OCI-LY3 (cell line): Measurements from ENCODE around the gene ANXA4.

ENCODE experiments used
- EZH2phosphoT487 ChIP-seq: fragments of 200-600 bp; shearing (Covaris generic); IDR thresholded peaks from 2 replicates; pipeline ENCODE4 v1.6.1; 2018; ENCODE audit warnings: antibody characterized with exemption, mixed run types, low read depth
- TF ChIP-seq, protein P1 (sequence below): fragments of 200-600, 300-600 bp; sonication (generic); IDR thresholded peaks from 2 replicates; pipeline ENCODE4 v1.5.1; 2014; ENCODE audit warnings: antibody characterized with exemption, low read length, low read depth

DNA sequence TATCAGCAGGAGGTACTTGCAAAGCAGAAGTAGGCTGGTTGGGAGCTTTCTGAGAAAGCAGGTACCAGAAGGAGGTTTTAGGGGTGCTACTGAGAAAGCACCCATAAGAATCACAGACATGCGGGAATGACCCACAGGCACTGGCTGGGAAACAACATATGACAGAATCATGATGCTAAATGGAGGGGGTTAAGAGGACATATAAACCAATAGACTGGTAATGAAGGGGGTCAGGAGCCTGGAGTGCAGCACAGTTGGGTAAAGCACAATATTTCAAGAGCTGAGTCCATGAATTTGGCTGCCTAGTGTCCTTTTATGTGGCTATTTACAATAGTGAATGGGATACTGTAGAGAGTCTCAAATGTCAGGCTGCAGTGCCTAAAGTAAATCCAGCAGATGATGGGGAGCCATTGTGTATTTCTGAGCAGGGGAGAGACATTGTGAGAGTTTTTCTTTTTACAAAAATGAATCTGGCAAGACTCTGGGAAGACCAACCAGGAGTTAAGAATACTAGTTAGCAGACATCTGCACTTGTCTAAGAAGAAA, 59.9 kb downstream of the ANXA4 start:
- TF ChIP-seq, protein P1, sequence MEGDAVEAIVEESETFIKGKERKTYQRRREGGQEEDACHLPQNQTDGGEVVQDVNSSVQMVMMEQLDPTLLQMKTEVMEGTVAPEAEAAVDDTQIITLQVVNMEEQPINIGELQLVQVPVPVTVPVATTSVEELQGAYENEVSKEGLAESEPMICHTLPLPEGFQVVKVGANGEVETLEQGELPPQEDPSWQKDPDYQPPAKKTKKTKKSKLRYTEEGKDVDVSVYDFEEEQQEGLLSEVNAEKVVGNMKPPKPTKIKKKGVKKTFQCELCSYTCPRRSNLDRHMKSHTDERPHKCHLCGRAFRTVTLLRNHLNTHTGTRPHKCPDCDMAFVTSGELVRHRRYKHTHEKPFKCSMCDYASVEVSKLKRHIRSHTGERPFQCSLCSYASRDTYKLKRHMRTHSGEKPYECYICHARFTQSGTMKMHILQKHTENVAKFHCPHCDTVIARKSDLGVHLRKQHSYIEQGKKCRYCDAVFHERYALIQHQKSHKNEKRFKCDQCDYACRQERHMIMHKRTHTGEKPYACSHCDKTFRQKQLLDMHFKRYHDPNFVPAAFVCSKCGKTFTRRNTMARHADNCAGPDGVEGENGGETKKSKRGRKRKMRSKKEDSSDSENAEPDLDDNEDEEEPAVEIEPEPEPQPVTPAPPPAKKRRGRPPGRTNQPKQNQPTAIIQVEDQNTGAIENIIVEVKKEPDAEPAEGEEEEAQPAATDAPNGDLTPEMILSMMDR: no peak
- no peak for TF ChIP-seq EZH2phosphoT487
